ENCODE data around the gene CENPT. TPM values are rescaled to one million over a fixed set of nuclear protein-coding genes. Genes with fewer than 3 reads are reported as not detected.
"Not testable (repeated sequence)": the region's sequence is repeated elsewhere in the genome, so short reads cannot be mapped to it uniquely, and the experiment has no call there.

The CENPT gene
- total RNA-seq, 6 experiments from 2014 or later, result 12.2 to 21.1 (median 18.2) TPM

GRCh38 chr16:67837811-67838210 is 9.7 kb downstream of the CENPT start:
- ATAC-seq (no peak), DNase-seq (no peak)
- H3K4me1 ChIP-seq, result peaks cover 0 to 13% (median 2%) of the 10 kb centered on the region in 4 donors
- H3K27ac ChIP-seq, result no peak overlapping the region
- no peaks in the 10 kb centered on the region for H3K27me3 ChIP-seq
- TF ChIP-seq POLR2A (IDR thresholded peaks at IDR 0.05) (no peak), CTCF (IDR thresholded peaks at IDR 0.05) (no peak)
- intact Hi-C loops (cut with DNase I), result no loop called here
- H3K4me3 ChIP-seq, result no peak overlapping the region
- WGBS (ENCODE audit: insufficient coverage, low coverage, low lambda C conversion rate, missing lambda C conversion rate), result 89% methylated on average over 2 of the region's 2 CpGs
- no peaks in the 10 kb centered on the region for H3K9me3 ChIP-seq
- no peaks in the 10 kb centered on the region for H3K36me3 ChIP-seq

DNA sequence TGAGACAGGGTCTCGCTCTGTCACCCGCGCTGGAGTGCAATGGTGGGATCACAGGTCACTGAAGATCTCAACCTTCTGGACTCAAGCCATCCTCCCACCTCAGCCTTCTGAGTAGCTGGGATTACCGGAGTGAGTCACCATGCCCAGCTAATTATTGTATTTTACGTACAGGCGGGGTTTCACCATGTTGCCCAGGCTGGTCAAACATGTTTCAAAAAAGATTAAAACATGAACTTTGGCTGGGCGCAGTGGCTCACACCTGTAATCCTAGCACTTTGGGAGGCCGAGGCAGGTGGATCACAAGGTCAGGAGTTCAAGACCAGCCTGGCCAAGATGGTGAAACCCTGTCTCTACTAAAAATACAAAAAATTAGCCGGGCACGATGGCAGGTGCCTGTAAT is 10.3 kb downstream of the CENPT start:
- 83% methylated on average over 5 of the region's 10 CpGs for WGBS (ENCODE audit: insufficient coverage, low coverage, low lambda C conversion rate, missing lambda C conversion rate)
- H3K4me3 ChIP-seq; H3K27ac ChIP-seq; H3K36me3 ChIP-seq; ATAC-seq; intact Hi-C loops (cut with DNase I); H3K27me3 ChIP-seq; DNase-seq; H3K9me3 ChIP-seq: not testable (repeated sequence)
- H3K4me1 ChIP-seq, result peaks cover 0 to 16% (median 3%) of the 10 kb centered on the region in 4 donors

GRCh38 chr16:67834242-67834614 is 13.3 kb downstream of the CENPT start:
- ATAC-seq (no peak), DNase-seq (no peak)
- Histone ChIP-seq H3K4me3 (peak overlapping the region; percentile 76 to 94 (median 85)), H3K4me1 (peaks cover 0 to 12% (median 3%) of the 10 kb centered on the region in 4 donors), H3K9me3 (no peaks in the 10 kb centered on the region), H3K27ac (peak overlapping the region in 1 of 3 donors; percentile 37), H3K27me3 (no peaks in the 10 kb centered on the region), H3K36me3 (peaks cover 0 to 16% (median 5%) of the 10 kb centered on the region in 4 donors)
- intact Hi-C loops (cut with DNase I), result no loop called here
- 79% methylated on average over 10 of the region's 10 CpGs for WGBS (ENCODE audit: insufficient coverage, low coverage, low lambda C conversion rate, missing lambda C conversion rate)
- no peak for TF ChIP-seq POLR2A (IDR thresholded peaks at IDR 0.05)
- TF ChIP-seq CTCF (IDR thresholded peaks at IDR 0.05), result no peak

DNA sequence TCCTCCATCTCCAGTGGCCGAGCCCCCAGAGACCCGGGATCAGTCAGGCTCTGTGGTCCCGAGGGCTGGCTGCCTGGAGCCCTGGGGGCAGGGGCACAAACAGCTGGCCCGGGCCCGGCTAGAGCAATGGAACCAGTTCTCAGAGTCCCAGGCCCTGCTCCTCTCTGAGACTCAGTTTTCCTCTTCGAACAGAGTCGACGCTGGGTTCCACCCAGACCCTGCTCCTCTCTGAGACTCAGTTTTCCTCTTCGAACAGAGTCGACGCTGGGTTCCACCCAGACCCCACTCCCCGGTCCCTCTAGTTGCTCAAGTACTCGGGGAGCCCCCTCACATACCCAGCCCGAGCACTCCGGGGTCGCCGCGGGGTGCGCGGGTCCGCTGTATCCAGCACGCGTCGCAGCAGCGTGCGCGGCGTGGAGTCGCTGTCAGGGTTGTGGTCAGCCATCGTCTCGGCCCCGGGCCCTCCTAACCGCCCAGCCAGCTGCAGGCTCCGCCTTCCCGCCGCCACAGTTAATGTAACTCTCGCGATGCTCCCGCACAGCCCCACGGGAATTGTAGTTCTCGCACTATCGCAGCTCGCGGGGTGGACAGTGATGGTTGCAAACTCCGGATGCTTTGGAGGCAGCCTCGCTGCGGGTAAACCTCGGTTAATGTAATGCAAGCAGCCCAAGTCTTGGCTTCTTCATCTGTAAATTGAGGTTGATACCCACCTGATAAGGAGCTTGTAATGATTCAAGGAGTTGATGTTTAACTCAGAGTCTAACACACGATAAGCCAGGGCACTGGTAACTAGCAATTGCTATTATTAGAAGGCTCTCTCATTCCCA is 13.9 kb downstream of the CENPT start:
- ATAC-seq (peak; percentile 97 to 100 (median 99)), DNase-seq (peak; percentile 92 to 94 (median 93))
- Histone ChIP-seq H3K27ac (peak overlapping the region in 2 of 3 donors; percentile 37 to 57), H3K4me1 (peaks cover 0 to 12% (median 3%) of the 10 kb centered on the region in 4 donors), H3K4me3 (peak overlapping the region; percentile 76 to 94 (median 85)), H3K9me3 (no peaks in the 10 kb centered on the region), H3K36me3 (peaks cover 0 to 18% (median 5%) of the 10 kb centered on the region in 4 donors), H3K27me3 (no peaks in the 10 kb centered on the region)
- 3% methylated on average over 12 of the region's 49 CpGs for WGBS (ENCODE audit: insufficient coverage, low coverage, low lambda C conversion rate, missing lambda C conversion rate)
- intact Hi-C loops (cut with DNase I), result no loop called here
- TF ChIP-seq POLR2A (IDR thresholded peaks at IDR 0.05), result peak; percentile 68
- TF ChIP-seq CTCF (IDR thresholded peaks at IDR 0.05), result no peak

GRCh38 chr16:67833030-67833414 is 14.5 kb downstream of the CENPT start:
- 0% methylated on average over 3 of the region's 3 CpGs for WGBS (ENCODE audit: insufficient coverage, low coverage, low lambda C conversion rate, missing lambda C conversion rate)
- no peaks in the 10 kb centered on the region for H3K9me3 ChIP-seq
- peak overlapping the region in 2 of 3 donors; percentile 37 to 57 for H3K27ac ChIP-seq
- TF ChIP-seq POLR2A (IDR thresholded peaks at IDR 0.05) (no peak), CTCF (IDR thresholded peaks at IDR 0.05) (no peak)
- ATAC-seq (peak in 1 of 4 donors; percentile 13), DNase-seq (no peak)
- intact Hi-C loops (cut with DNase I), result no loop called here
- H3K4me3 ChIP-seq, result peak overlapping the region; percentile 76 to 94 (median 85)
- H3K27me3 ChIP-seq, result no peaks in the 10 kb centered on the region
- H3K36me3 ChIP-seq, result peaks cover 0 to 18% (median 5%) of the 10 kb centered on the region in 4 donors
- H3K4me1 ChIP-seq, result peaks cover 0 to 12% (median 3%) of the 10 kb centered on the region in 4 donors

Measured in right lobe of liver (tissue), 6 donors.